ENCODE data around the gene KIF6. TPM values are rescaled to one million over a fixed set of nuclear protein-coding genes. Genes with fewer than 3 reads are reported as not detected.

The KIF6 gene
- polyA plus RNA-seq, 2 of the 4 experiments (the other 2 are of a cell fraction), result 0.05 to 0.39 TPM

DNA sequence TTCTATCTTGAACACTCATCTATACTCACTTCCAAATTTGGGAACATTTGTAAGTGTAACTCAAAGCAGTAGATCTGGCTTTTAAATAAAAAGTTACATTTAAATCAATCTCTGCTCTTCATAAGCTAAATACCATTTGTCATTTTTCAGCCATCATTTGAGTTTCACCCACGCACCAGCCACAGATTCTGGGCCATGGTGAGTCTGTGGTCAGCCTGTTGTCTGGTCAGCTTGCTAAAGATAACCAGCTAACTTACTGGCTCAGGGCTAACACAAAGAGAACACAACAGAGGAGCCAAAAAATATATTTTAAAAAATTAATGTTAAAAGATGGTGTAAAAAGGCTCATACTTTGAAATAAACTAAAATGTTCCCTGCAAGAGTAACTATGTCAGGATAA lies 181.3 kb downstream of the KIF6 start:
- no peak for FAIRE-seq
- DNase-seq (ENCODE audit: low read depth in 1 of 2, low spot score in 1 of 2), result no peak
- 0% methylated on average over 1 of the region's 1 CpG for WGBS (ENCODE audit: missing lambda C conversion rate)
- CTCF ChIA-PET, result no interaction called here
- no peak for ATAC-seq
- Histone ChIP-seq H3K27ac (no peak overlapping the region), H3K4me3 (no peak overlapping the region), H3K9me3 (no peaks in the 10 kb centered on the region), H3K4me1 (no peaks in the 10 kb centered on the region), H3K4me2 (no peak overlapping the region)
- TF ChIP-seq RARB (CRISPR knock-in tag; IDR thresholded peaks at IDR 0.05), result no peak
- TF ChIP-seq JUN (IDR thresholded peaks at IDR 0.05), result no peak
- no peak for TF ChIP-seq CHD4 (IDR thresholded peaks at IDR 0.05; ENCODE audit: borderline replicate concordance)
- no peak for TF ChIP-seq NFE2L2 (conservative IDR thresholded peaks at IDR 0.05; ENCODE audit: low read length)
- no peak for TF ChIP-seq HOXB5 (CRISPR knock-in tag; IDR thresholded peaks at IDR 0.05)
- TF ChIP-seq, protein P1, sequence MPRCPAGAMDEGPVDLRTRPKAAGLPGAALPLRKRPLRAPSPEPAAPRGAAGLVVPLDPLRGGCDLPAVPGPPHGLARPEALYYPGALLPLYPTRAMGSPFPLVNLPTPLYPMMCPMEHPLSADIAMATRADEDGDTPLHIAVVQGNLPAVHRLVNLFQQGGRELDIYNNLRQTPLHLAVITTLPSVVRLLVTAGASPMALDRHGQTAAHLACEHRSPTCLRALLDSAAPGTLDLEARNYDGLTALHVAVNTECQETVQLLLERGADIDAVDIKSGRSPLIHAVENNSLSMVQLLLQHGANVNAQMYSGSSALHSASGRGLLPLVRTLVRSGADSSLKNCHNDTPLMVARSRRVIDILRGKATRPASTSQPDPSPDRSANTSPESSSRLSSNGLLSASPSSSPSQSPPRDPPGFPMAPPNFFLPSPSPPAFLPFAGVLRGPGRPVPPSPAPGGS (IDR thresholded peaks at IDR 0.05), result no peak
- POLR2A ChIA-PET, result no interaction called here

DNA sequence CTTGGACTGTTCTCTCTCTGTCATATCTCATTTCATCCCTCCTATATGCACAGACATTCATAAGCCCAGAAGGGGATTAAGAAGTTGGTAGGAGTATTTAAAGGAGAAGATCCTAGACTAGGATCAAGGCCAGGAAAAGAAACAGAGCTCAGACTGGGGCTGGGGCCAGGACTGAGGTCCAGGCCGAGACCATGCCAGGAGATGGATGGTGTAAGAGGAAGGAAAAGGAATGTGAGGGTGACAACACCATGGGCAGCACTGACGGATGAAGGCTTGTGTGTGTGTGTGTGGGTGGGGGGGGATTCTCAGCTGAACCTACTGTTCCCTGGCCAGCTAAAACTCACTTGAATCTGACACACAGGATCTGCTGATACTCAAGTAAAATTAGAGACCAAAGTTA lies 182.1 kb downstream of the KIF6 start:
- CTCF ChIA-PET, result no interaction called here
- ATAC-seq, result no peak

More for the DNA sequence above, 182.1 kb downstream of the KIF6 start:
- DNase-seq (ENCODE audit: low read depth in 1 of 2, low spot score in 1 of 2) (no peak), FAIRE-seq (no peak)
- TF ChIP-seq, protein P2, sequence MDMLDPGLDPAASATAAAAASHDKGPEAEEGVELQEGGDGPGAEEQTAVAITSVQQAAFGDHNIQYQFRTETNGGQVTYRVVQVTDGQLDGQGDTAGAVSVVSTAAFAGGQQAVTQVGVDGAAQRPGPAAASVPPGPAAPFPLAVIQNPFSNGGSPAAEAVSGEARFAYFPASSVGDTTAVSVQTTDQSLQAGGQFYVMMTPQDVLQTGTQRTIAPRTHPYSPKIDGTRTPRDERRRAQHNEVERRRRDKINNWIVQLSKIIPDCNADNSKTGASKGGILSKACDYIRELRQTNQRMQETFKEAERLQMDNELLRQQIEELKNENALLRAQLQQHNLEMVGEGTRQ (IDR thresholded peaks at IDR 0.05), result no peak
- TF ChIP-seq MYC (IDR thresholded peaks at IDR 0.05; ENCODE audit: borderline replicate concordance, low read length), result no peak
- TF ChIP-seq, protein P3, sequence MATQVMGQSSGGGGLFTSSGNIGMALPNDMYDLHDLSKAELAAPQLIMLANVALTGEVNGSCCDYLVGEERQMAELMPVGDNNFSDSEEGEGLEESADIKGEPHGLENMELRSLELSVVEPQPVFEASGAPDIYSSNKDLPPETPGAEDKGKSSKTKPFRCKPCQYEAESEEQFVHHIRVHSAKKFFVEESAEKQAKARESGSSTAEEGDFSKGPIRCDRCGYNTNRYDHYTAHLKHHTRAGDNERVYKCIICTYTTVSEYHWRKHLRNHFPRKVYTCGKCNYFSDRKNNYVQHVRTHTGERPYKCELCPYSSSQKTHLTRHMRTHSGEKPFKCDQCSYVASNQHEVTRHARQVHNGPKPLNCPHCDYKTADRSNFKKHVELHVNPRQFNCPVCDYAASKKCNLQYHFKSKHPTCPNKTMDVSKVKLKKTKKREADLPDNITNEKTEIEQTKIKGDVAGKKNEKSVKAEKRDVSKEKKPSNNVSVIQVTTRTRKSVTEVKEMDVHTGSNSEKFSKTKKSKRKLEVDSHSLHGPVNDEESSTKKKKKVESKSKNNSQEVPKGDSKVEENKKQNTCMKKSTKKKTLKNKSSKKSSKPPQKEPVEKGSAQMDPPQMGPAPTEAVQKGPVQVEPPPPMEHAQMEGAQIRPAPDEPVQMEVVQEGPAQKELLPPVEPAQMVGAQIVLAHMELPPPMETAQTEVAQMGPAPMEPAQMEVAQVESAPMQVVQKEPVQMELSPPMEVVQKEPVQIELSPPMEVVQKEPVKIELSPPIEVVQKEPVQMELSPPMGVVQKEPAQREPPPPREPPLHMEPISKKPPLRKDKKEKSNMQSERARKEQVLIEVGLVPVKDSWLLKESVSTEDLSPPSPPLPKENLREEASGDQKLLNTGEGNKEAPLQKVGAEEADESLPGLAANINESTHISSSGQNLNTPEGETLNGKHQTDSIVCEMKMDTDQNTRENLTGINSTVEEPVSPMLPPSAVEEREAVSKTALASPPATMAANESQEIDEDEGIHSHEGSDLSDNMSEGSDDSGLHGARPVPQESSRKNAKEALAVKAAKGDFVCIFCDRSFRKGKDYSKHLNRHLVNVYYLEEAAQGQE (IDR thresholded peaks at IDR 0.05), result no peak
- TF ChIP-seq RARB (CRISPR knock-in tag; IDR thresholded peaks at IDR 0.05), result no peak
- TF ChIP-seq, protein P1 (IDR thresholded peaks at IDR 0.05), result no peak
- no peak for TF ChIP-seq CHD2 (IDR thresholded peaks at IDR 0.05; ENCODE audit: low read length, partially characterized antibody)
- no peak for TF ChIP-seq FOSL2 (IDR thresholded peaks at IDR 0.05)
- no peak for TF ChIP-seq FOSL2 (CRISPR knock-in tag; IDR thresholded peaks at IDR 0.05)
- TF ChIP-seq GATA3 (IDR thresholded peaks at IDR 0.05; ENCODE audit: borderline replicate concordance), result no peak
- no peak for TF ChIP-seq NPAS2 (CRISPR knock-in tag; IDR thresholded peaks at IDR 0.05; ENCODE audit: borderline replicate concordance)
- no peak for TF ChIP-seq FOXS1 (CRISPR knock-in tag; IDR thresholded peaks at IDR 0.05)
- TF ChIP-seq, protein P4, sequence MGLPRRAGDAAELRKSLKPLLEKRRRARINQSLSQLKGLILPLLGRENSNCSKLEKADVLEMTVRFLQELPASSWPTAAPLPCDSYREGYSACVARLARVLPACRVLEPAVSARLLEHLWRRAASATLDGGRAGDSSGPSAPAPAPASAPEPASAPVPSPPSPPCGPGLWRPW (IDR thresholded peaks at IDR 0.05), result no peak
- TF ChIP-seq KDM5A (IDR thresholded peaks at IDR 0.05), result no peak
- TF ChIP-seq RNF2 (IDR thresholded peaks at IDR 0.05; ENCODE audit: borderline replicate concordance, low read depth), result no peak
- TF ChIP-seq NR3C1 (IDR thresholded peaks at IDR 0.05), result no peak
- POLR2A ChIA-PET, result no interaction called here
- 19% methylated on average over 2 of the region's 2 CpGs for WGBS (ENCODE audit: missing lambda C conversion rate)
- no peak overlapping the region for H3K27ac ChIP-seq
- no peak overlapping the region for H3K4me3 ChIP-seq
- H3K4me1 ChIP-seq, result no peaks in the 10 kb centered on the region
- no peaks in the 10 kb centered on the region for H3K9me3 ChIP-seq
- H3K4me2 ChIP-seq, result no peak overlapping the region

Data from A549 (cell line).